PC-9 (cell line): ENCODE measurements around the gene LRRC63. TPM values are rescaled to one million over a fixed set of nuclear protein-coding genes. Genes with fewer than 3 reads are reported as not detected.
"Not testable (repeated sequence)": the region's sequence is repeated elsewhere in the genome, so short reads cannot be mapped to it uniquely, and the experiment has no call there.

Experiments
- BruUV-seq: library from RNA; stranded (reverse); fragments of 400-500 nt; replicated peaks from 2 replicates; lab custom pipeline; 2021; lab: Mats Ljungman, UMichigan
- CTCF ChIA-PET: fragments of 300-600 bp; sonication (Branson Sonifier 250); formaldehyde crosslinking; loops from one replicate; lab custom pipeline; 2022; ENCODE audit warnings: antibody characterized with exemption; lab: Charles Lee
- POLR2A ChIA-PET: fragments of 300-600 bp; sonication (Branson Sonifier 250); formaldehyde crosslinking; loops from one replicate; lab custom pipeline; 2022; ENCODE audit warnings: antibody characterized with exemption; ENCODE audit not compliant: unreplicated experiment; lab: Charles Lee
- DNase-seq, 2 experiments: peaks; one replicate each; pipeline versions ENCODE4 v3.0.0 to v3.0.0-alpha.2; 2015 to 2022; ENCODE audit warnings: mixed read lengths in 1 of 2
- H2AFZ ChIP-seq: fragments of 200-600 bp; sonication (generic); 2 replicates; pipeline ENCODE4 v1.8.1; 2017; ENCODE audit warnings: antibody characterized with exemption
- H3F3A ChIP-seq: fragments of 200-600 bp; sonication (generic); 2 replicates; pipeline ENCODE4 v1.8.1; 2017; ENCODE audit warnings: antibody characterized with exemption, mild to moderate bottlenecking, low read depth; ENCODE audit not compliant: insufficient read depth
- H3K27ac ChIP-seq: fragments of 200-600 bp; sonication (generic); 2 replicates; pipeline ENCODE4 v1.6.1; 2016; ENCODE audit warnings: mixed run types
- H3K27me3 ChIP-seq: fragments of 200-600 bp; sonication (generic); 2 replicates; pipeline ENCODE4 v1.6.1; 2016; ENCODE audit warnings: low read depth, mixed run types; ENCODE audit not compliant: insufficient read depth
- H3K36me3 ChIP-seq: fragments of 200-600 bp; sonication (generic); 2 replicates; pipeline ENCODE4 v1.6.1; 2016; ENCODE audit warnings: low read depth, mixed run types
- H3K4me1 ChIP-seq: fragments of 200-600 bp; sonication (generic); replicated peaks from 2 replicates; pipeline ENCODE4 v1.6.1; 2016; ENCODE audit warnings: mixed run types; ENCODE audit not compliant: insufficient read depth
- H3K4me2 ChIP-seq: fragments of 200-600 bp; sonication (generic); 2 replicates; pipeline ENCODE4 v1.6.1; 2017; ENCODE audit warnings: mixed run types
- H3K4me3 ChIP-seq: fragments of 200-600 bp; sonication (generic); 2 replicates; pipeline ENCODE4 v1.6.1; 2016; ENCODE audit warnings: mixed run types
- H3K79me2 ChIP-seq: fragments of 200-600 bp; sonication (generic); 2 replicates; pipeline ENCODE4 v1.6.1; 2017; ENCODE audit warnings: low read depth, mixed run types
- H3K9me2 ChIP-seq: fragments of 200-600 bp; sonication (generic); 2 replicates; pipeline ENCODE4 v1.8.1; 2017; ENCODE audit warnings: mild to moderate bottlenecking; ENCODE audit not compliant: insufficient read depth
- H3K9me3 ChIP-seq: fragments of 200-600 bp; sonication (generic); 2 replicates; pipeline ENCODE4 v1.8.1; 2016; ENCODE audit warnings: low read depth; ENCODE audit not compliant: insufficient read depth
- H4K20me1 ChIP-seq: fragments of 200-600 bp; sonication (generic); 2 replicates; pipeline ENCODE4 v1.8.1; 2017; ENCODE audit not compliant: insufficient read depth
- CTCF ChIP-seq: fragments of 200-600 bp; sonication (generic); conservative IDR thresholded peaks from 2 replicates; pipeline ENCODE4 v1.6.1; 2017; ENCODE audit warnings: mixed run types, antibody characterized with exemption, mild to moderate bottlenecking, moderate library complexity
- EZH2 ChIP-seq: fragments of 200-600 bp; sonication (generic); IDR thresholded peaks from 2 replicates; pipeline ENCODE4 v1.8.0; 2017; ENCODE audit warnings: antibody characterized with exemption, low read depth
- intact Hi-C: fragments of 100-400 bp; cut with micrococcal nuclease; formaldehyde crosslinking; loops from one replicate; pipeline ENCODE4 v1.10.0; 2022; ENCODE audit not compliant: unreplicated experiment
- total RNA-seq: library from RNA; stranded (reverse); gene quantifications from 2 replicates; pipeline ENCODE4 v1.2.3, GENCODE V29; 2021

Gene LRRC63
- total RNA-seq, 1 experiment from 2014 or later = not detected

GRCh38 chr13:46278474-46278873, 66.7 kb downstream of the LRRC63 start:
- no peaks in the 10 kb centered on the region for H3K9me3 ChIP-seq
- no peak overlapping the region for H3K4me2 ChIP-seq
- POLR2A ChIA-PET = interaction anchor here (0.5 kb wide), 1 partner anchor 97 kb away, joined by 34 read pairs; the partner anchor contains the start of gene LCP1
- H3K4me1 ChIP-seq = no peaks in the 10 kb centered on the region
- H3K36me3 ChIP-seq = no peaks in the 10 kb centered on the region
- H3K27me3 ChIP-seq = no peaks in the 10 kb centered on the region
- no peak overlapping the region for H3K27ac ChIP-seq
- no peaks in the 10 kb centered on the region; the same call in 1 of the 2 replicates for H3K9me2 ChIP-seq
- no peak overlapping the region for H2AFZ ChIP-seq
- no peaks in the 10 kb centered on the region for H3F3A ChIP-seq
- TF ChIP-seq EZH2 = no peak
- TF ChIP-seq CTCF = no peak
- H3K79me2 ChIP-seq = no peaks in the 10 kb centered on the region
- DNase-seq = no peak
- BruUV-seq = no TSS peak
- CTCF ChIA-PET = no interaction called here
- H3K4me3 ChIP-seq = no peak overlapping the region
- intact Hi-C loops = no loop called here
- H4K20me1 ChIP-seq = no peaks in the 10 kb centered on the region

DNA sequence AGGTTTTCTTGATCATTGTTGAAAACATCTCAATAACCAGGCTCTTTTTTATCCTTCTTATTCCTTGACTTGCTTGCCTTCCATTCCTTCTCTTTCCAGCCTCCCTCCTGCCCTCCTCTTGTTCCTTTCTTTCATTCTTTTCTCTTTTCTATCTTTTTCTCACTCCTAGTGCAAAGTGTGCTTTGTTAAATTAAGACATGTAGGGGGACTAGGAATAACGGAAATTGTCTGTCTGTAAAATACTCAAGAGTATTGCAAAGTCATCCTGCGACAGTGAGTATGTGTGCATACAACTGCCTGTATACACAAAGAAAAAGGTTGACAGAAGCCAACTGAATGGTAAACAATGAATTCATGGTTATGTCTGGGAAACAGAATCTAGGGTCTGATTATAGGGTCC, 70.1 kb downstream of the LRRC63 start:
- intact Hi-C loops = no loop called here
- H3K9me2 ChIP-seq = no peaks in the 10 kb centered on the region; the same call in 1 of the 2 replicates
- no peaks in the 10 kb centered on the region for H4K20me1 ChIP-seq
- CTCF ChIA-PET = no interaction called here
- TF ChIP-seq CTCF = no peak
- POLR2A ChIA-PET = no interaction called here
- no peaks in the 10 kb centered on the region for H3F3A ChIP-seq
- no peaks in the 10 kb centered on the region for H3K36me3 ChIP-seq
- H3K4me2 ChIP-seq = no peak overlapping the region
- H3K79me2 ChIP-seq = no peaks in the 10 kb centered on the region
- no peak overlapping the region for H2AFZ ChIP-seq
- H3K9me3 ChIP-seq = no peaks in the 10 kb centered on the region
- DNase-seq = no peak
- H3K27me3 ChIP-seq = no peaks in the 10 kb centered on the region
- no peak overlapping the region for H3K4me3 ChIP-seq
- H3K4me1 ChIP-seq = no peaks in the 10 kb centered on the region
- BruUV-seq = no TSS peak
- no peak overlapping the region for H3K27ac ChIP-seq

GRCh38 chr13:46283912-46284824, 72.4 kb downstream of the LRRC63 start:
- H3K4me3 ChIP-seq, CTCF ChIA-PET, intact Hi-C loops, DNase-seq, H3K9me3 ChIP-seq, H3K4me2 ChIP-seq, H3K27ac ChIP-seq, H2AFZ ChIP-seq, H3K36me3 ChIP-seq, H3K4me1 ChIP-seq, H4K20me1 ChIP-seq, POLR2A ChIA-PET, H3F3A ChIP-seq, H3K27me3 ChIP-seq, BruUV-seq, H3K9me2 ChIP-seq, H3K79me2 ChIP-seq: not testable (repeated sequence)
